Esophagus squamous epithelium (tissue), 4 donors: ENCODE results near the gene WDR75.

ENCODE experiments used
- CTCF ChIP-seq, 6 experiments: fragments of 450-650 bp in 4 of 6; fragments of 200-600 bp in 2 of 6; sonication (generic) in 2 of 6; IDR thresholded peaks; one replicate each; pipeline ENCODE4 v1.5.1; 2016 to 2019; ENCODE audit warnings: antibody characterized with exemption in 6 of 6, mild to moderate bottlenecking in 4 of 6, moderate library complexity in 4 of 6
- POLR2A ChIP-seq, 4 donors: fragments of 450-650 bp; IDR thresholded peaks; one replicate each; pipeline ENCODE4 v1.6.1; 2017; ENCODE audit warnings: antibody characterized with exemption in 4 of 4, mild to moderate bottlenecking in 4 of 4, moderate library complexity in 3 of 4

GRCh38 chr2:189406586-189407233 lies 34.6 kb upstream of the WDR75 start:
- TF ChIP-seq CTCF (IDR thresholded peaks at IDR 0.05): no peak
- no peak for TF ChIP-seq POLR2A (IDR thresholded peaks at IDR 0.05)
